Testis (tissue), 3 donors: ENCODE measurements around the gene NKAIN4. TPM values are rescaled to one million over a fixed set of nuclear protein-coding genes. Genes with fewer than 3 reads are reported as not detected.

Experiments
- DNase-seq: peaks from one replicate; pipeline ENCODE4 v3.0.0-alpha.2; 2019
- H3K27ac ChIP-seq, 2 donors: fragments of 200-600 bp; sonication (generic); one replicate each; pipeline ENCODE4 v1.5.1; 2019
- H3K27me3 ChIP-seq: fragments of 200-600 bp; sonication (generic); one replicate; pipeline ENCODE4 v1.5.1; 2019
- H3K36me3 ChIP-seq: fragments of 200-600 bp; sonication (generic); one replicate; pipeline ENCODE4 v1.5.1; 2017; ENCODE audit warnings: low read depth; ENCODE audit errors: missing control alignments
- H3K4me1 ChIP-seq: fragments of 200-600 bp; sonication (generic); one replicate; pipeline ENCODE4 v1.5.1; 2019
- H3K4me3 ChIP-seq, 2 donors: fragments of 200-600 bp; sonication (generic); one replicate each; pipeline ENCODE4 v1.5.1; 2017 to 2019
- H3K9me3 ChIP-seq: fragments of 200-600 bp; sonication (generic); one replicate; pipeline ENCODE4 v1.5.1; 2017
- CTCF ChIP-seq, 3 experiments: fragments of 450-650 bp in 2 of 3; fragments of 200-600 bp in 1 of 3; sonication (generic) in 1 of 3; IDR thresholded peaks; one replicate each; pipeline ENCODE4 v1.5.1; 2016 to 2019; ENCODE audit warnings: antibody characterized with exemption in 3 of 3, mild to moderate bottlenecking in 2 of 3, moderate library complexity in 1 of 3
- POLR2A ChIP-seq: fragments of 450-650 bp; IDR thresholded peaks from one replicate; pipeline ENCODE4 v1.6.1; 2017; ENCODE audit warnings: antibody characterized with exemption, mild to moderate bottlenecking, moderate library complexity
- WGBS, 2 donors: methylation state at CpG; one replicate each; pipeline ENCODE4 v1.1.5; 2018; 5-methylcytosine and 5-hydroxymethylcytosine counted together
- intact Hi-C: fragments of 100-400 bp; cut with DNase I; formaldehyde crosslinking; loops from one replicate; pipeline ENCODE4 v1.15.1; 2023; ENCODE audit warnings: low total_unique reads
- polyA plus RNA-seq: library from polyadenylated mRNA; stranded (reverse); fragments of 350-450 nt; fragmentation: Illumina TruSeq; extraction: RNeasy Lipid Tissue Mini Kit (QIAGEN cat#74804); gene quantifications from one replicate; pipeline ENCODE4 v1.2.3, GENCODE V29; 2014; ENCODE audit warnings: low read depth, low replicate concordance; ENCODE audit not compliant: insufficient read depth
- total RNA-seq, 2 donors: library from RNA; depleted of rRNA; stranded (reverse); fragments of >200 nt; gene quantifications; one replicate each; pipeline ENCODE4 v1.2.3, GENCODE V29; 2016

NKAIN4 gene
- total and polyA plus RNA-seq, 3 donors from 2014 or later, result 3.9 to 6.0 (median 4.7) TPM

- TF ChIP-seq CTCF (IDR thresholded peaks at IDR 0.05) (no peak), POLR2A (no peak)
- 46 to 59% methylated on average over 7 of the region's 7 CpGs for WGBS, 2 donors
- intact Hi-C loops, result no loop called here
These were observed 38.6 kb upstream of the NKAIN4 start, which contains the start of gene COL20A1 for GRCh38 chr20:63292904-63293303. COL20A1 (plus strand) TSS chr20:63293186; CDS start chr20:63295108, 1,922 bp downstream.

GRCh38 chr20:63292292-63292701 lies 38.0 kb upstream of the NKAIN4 start:
- Histone ChIP-seq H3K27me3 (no peaks in the 10 kb centered on the region), H3K9me3 (no peaks in the 10 kb centered on the region), H3K4me1 (peaks cover 2% of the 10 kb centered on the region), H3K27ac (no peak overlapping the region), H3K36me3 (no peaks in the 10 kb centered on the region), H3K4me3 (no peak overlapping the region)
- 83 to 86% methylated on average over 13 to 16 of the region's 16 CpGs for WGBS, 2 donors
- intact Hi-C loops, result no loop called here
- no peak for DNase-seq
- no peak for TF ChIP-seq CTCF (IDR thresholded peaks at IDR 0.05)
- no peak for TF ChIP-seq POLR2A

More at GRCh38 chr20:63292904-63293303, 38.6 kb upstream of the NKAIN4 start, which contains the start of gene COL20A1:
- DNase-seq, result no peak
- peaks cover 2% of the 10 kb centered on the region for H3K4me1 ChIP-seq
- no peak within 1 kb of the TSS for H3K27ac ChIP-seq
- H3K36me3 ChIP-seq, result no peaks in the 10 kb centered on the region
- H3K27me3 ChIP-seq, result no peaks in the 10 kb centered on the region
- H3K4me3 ChIP-seq, result no peak within 1 kb of the TSS
- no peaks in the 10 kb centered on the region for H3K9me3 ChIP-seq

- H3K36me3 ChIP-seq, result no peaks in the 10 kb centered on the region
- no peak overlapping the region for H3K4me3 ChIP-seq
- peaks cover 2% of the 10 kb centered on the region for H3K4me1 ChIP-seq
- TF ChIP-seq CTCF (IDR thresholded peaks at IDR 0.05) (no peak), POLR2A (no peak)
- 76 to 80% methylated on average over 7 to 10 of the region's 10 CpGs for WGBS, 2 donors
- H3K9me3 ChIP-seq, result no peaks in the 10 kb centered on the region
- H3K27ac ChIP-seq, result no peak overlapping the region
- intact Hi-C loops, result no loop called here
- no peaks in the 10 kb centered on the region for H3K27me3 ChIP-seq
- DNase-seq, result no peak
These were observed 37.5 kb upstream of the NKAIN4 start for GRCh38 chr20:63291811-63292210.

GRCh38 chr20:63290677-63291472 lies 36.6 kb upstream of the NKAIN4 start:
- TF ChIP-seq POLR2A, result no peak
- peak in 2 of 3 experiments; percentile 52 to 70 for TF ChIP-seq CTCF (IDR thresholded peaks at IDR 0.05)
- Histone ChIP-seq H3K27me3 (no peaks in the 10 kb centered on the region), H3K27ac (no peak overlapping the region), H3K4me1 (peaks cover 2% of the 10 kb centered on the region), H3K9me3 (no peaks in the 10 kb centered on the region), H3K36me3 (no peaks in the 10 kb centered on the region), H3K4me3 (no peak overlapping the region)
- 20 to 66% methylated on average over 1 to 26 of the region's 26 CpGs for WGBS, 2 donors
- DNase-seq, result no peak
- intact Hi-C loops, result no loop called here
